Suprapubic skin (tissue), 4 donors: ENCODE measurements around the gene EML1. TPM values are rescaled to one million over a fixed set of nuclear protein-coding genes. Genes with fewer than 3 reads are reported as not detected.

Experiments used
- DNase-seq, 2 donors: peaks; one replicate each; pipeline ENCODE4 v3.0.0-alpha.2; 2019; ENCODE audit warnings: low spot score in 2 of 2
- H3K27ac ChIP-seq: fragments of 200-600 bp; sonication (generic); one replicate; pipeline ENCODE4 v1.5.1; 2019
- H3K27me3 ChIP-seq: fragments of 200-600 bp; sonication (generic); one replicate; pipeline ENCODE4 v1.5.1; 2019
- H3K36me3 ChIP-seq: fragments of 200-600 bp; sonication (generic); one replicate; pipeline ENCODE4 v1.5.1; 2019
- H3K4me1 ChIP-seq: fragments of 200-600 bp; sonication (generic); one replicate; pipeline ENCODE4 v1.5.1; 2019
- H3K4me3 ChIP-seq: fragments of 200-600 bp; sonication (generic); one replicate; pipeline ENCODE4 v1.5.1; 2019; ENCODE audit warnings: mild to moderate bottlenecking
- H3K9me3 ChIP-seq: fragments of 200-600 bp; sonication (generic); one replicate; pipeline ENCODE4 v1.5.1; 2019
- EP300 ChIP-seq: sonication (generic); formaldehyde crosslinking; IDR thresholded peaks from one replicate; pipeline ENCODE4 v1.6.1; 2017; ENCODE audit warnings: antibody characterized with exemption
- POLR2A ChIP-seq, 2 donors: fragments of 450-650 bp; IDR thresholded peaks; one replicate each; pipeline ENCODE4 v1.6.1; 2017; ENCODE audit warnings: antibody characterized with exemption in 2 of 2, mild to moderate bottlenecking in 2 of 2, moderate library complexity in 2 of 2
- POLR2AphosphoS5 ChIP-seq, 3 donors: sonication (generic); formaldehyde crosslinking; IDR thresholded peaks; one replicate each; pipeline ENCODE4 v1.6.1; 2017; ENCODE audit warnings: antibody characterized with exemption in 3 of 3
- WGBS: methylation state at CpG from one replicate; pipeline ENCODE4 v1.1.5; 2018; 5-methylcytosine and 5-hydroxymethylcytosine counted together
- total RNA-seq, 4 donors: library from RNA; depleted of rRNA; stranded (reverse); fragments of >200 nt; gene quantifications; one replicate each; pipeline ENCODE4 v1.1.0, GENCODE V29; 2016
- TF ChIP-seq, protein P1 (sequence below), 2 donors: fragments of 200-600 bp in 1 of 2; fragments of 450-650 bp in 1 of 2; sonication (generic) in 1 of 2; IDR thresholded peaks; one replicate each; pipeline ENCODE4 v1.5.1; 2016 to 2019; ENCODE audit warnings: antibody characterized with exemption in 2 of 2, mild to moderate bottlenecking in 1 of 2, moderate library complexity in 1 of 2

The EML1 gene
- total RNA-seq, 4 donors from 2014 or later = 9.6 to 17.6 (median 15.4) TPM

DNA sequence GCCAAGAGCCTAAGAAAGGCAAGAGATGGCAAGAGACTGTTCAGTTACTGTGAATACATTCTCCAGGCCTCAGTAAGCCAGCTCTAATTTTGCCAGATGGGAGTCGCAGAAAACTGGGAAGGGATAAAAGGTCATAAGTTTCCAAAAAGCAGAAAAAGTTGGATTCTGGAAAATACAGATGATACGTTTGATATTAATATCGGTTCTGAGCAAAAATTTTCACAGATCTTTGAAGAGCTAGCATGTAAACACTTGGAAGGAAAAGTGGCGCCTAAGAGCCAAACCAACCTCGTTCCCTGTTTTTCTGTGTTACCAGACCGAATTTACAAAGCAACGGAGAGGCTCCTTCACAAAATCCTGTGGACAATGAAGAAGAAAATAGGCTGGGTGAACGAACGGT lies 7.8 kb upstream of the EML1 start:
- DNase-seq = no peak
- H3K36me3 ChIP-seq = no peaks in the 10 kb centered on the region
- TF ChIP-seq, protein P1, sequence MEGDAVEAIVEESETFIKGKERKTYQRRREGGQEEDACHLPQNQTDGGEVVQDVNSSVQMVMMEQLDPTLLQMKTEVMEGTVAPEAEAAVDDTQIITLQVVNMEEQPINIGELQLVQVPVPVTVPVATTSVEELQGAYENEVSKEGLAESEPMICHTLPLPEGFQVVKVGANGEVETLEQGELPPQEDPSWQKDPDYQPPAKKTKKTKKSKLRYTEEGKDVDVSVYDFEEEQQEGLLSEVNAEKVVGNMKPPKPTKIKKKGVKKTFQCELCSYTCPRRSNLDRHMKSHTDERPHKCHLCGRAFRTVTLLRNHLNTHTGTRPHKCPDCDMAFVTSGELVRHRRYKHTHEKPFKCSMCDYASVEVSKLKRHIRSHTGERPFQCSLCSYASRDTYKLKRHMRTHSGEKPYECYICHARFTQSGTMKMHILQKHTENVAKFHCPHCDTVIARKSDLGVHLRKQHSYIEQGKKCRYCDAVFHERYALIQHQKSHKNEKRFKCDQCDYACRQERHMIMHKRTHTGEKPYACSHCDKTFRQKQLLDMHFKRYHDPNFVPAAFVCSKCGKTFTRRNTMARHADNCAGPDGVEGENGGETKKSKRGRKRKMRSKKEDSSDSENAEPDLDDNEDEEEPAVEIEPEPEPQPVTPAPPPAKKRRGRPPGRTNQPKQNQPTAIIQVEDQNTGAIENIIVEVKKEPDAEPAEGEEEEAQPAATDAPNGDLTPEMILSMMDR (IDR thresholded peaks at IDR 0.05) = no peak
- no peak for TF ChIP-seq POLR2A (IDR thresholded peaks at IDR 0.05)
- no peak for TF ChIP-seq POLR2AphosphoS5 (IDR thresholded peaks at IDR 0.05)
- TF ChIP-seq EP300 = no peak
- no peaks in the 10 kb centered on the region for H3K9me3 ChIP-seq
- H3K27me3 ChIP-seq = no peaks in the 10 kb centered on the region
- no peaks in the 10 kb centered on the region for H3K4me1 ChIP-seq
- WGBS = 73% methylated on average over 9 of the region's 9 CpGs
- H3K4me3 ChIP-seq = no peak overlapping the region
- H3K27ac ChIP-seq = no peak overlapping the region

DNA sequence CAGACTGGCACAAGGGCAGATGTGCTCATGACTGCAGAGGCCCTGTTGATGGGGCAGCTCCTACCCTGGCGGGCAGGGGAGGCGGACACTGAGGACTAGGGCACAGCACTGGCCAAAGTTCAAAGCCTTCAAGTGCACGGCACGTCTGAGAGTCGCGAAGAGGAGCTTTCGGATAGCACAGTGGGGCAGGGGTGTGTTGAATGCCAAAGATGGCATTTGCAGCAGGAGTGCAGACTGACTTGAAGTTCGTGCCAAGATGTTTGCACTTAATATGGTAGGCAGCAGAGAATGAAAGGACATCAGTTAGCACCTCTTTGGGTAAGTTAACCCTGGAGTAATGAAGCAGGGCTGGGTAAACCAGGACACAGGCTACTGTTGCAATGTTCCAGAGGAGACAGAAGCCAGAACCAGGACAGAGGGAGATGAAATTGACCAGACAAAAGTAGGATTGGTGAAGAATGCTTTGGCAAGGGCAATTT lies 6.7 kb upstream of the EML1 start:
- Histone ChIP-seq H3K4me1 (peaks cover 9% of the 10 kb centered on the region), H3K9me3 (no peaks in the 10 kb centered on the region), H3K27me3 (no peaks in the 10 kb centered on the region), H3K4me3 (no peak overlapping the region), H3K36me3 (no peaks in the 10 kb centered on the region), H3K27ac (no peak overlapping the region)
- DNase-seq = peak in 1 of 2 donors; percentile 63
- WGBS = 87% methylated on average over 8 of the region's 8 CpGs
- TF ChIP-seq, protein P1 (IDR thresholded peaks at IDR 0.05) = no peak
- no peak for TF ChIP-seq POLR2A (IDR thresholded peaks at IDR 0.05)

DNA sequence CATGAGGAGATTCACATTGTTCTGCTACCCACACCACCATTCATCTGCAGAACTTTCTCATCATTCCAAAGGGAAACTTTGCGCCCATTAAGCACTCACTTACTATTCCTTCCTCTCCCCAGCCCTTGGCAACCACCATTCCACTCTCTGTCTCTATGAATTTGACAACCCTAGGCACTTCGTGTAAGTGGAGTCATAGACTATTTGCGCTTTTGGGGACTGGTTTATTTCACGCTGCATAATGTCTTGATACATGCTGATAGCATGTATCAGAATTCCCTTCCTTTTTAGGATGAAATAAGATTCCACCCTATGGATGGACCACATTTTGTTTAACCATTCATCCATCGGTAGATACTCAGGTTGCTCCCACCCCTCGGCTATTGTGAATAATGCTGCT lies 4.5 kb upstream of the EML1 start:
- 90% methylated on average over 6 of the region's 6 CpGs for WGBS
- no peak overlapping the region for H3K4me3 ChIP-seq
- no peak for TF ChIP-seq POLR2AphosphoS5 (IDR thresholded peaks at IDR 0.05)
- TF ChIP-seq POLR2A (IDR thresholded peaks at IDR 0.05) = no peak
- TF ChIP-seq EP300 = no peak
- TF ChIP-seq, protein P1 (IDR thresholded peaks at IDR 0.05) = no peak
- DNase-seq = no peak
- H3K36me3 ChIP-seq = no peaks in the 10 kb centered on the region
- no peak overlapping the region for H3K27ac ChIP-seq
- H3K27me3 ChIP-seq = no peaks in the 10 kb centered on the region
- H3K9me3 ChIP-seq = no peaks in the 10 kb centered on the region
- peaks cover 23% of the 10 kb centered on the region for H3K4me1 ChIP-seq

DNA sequence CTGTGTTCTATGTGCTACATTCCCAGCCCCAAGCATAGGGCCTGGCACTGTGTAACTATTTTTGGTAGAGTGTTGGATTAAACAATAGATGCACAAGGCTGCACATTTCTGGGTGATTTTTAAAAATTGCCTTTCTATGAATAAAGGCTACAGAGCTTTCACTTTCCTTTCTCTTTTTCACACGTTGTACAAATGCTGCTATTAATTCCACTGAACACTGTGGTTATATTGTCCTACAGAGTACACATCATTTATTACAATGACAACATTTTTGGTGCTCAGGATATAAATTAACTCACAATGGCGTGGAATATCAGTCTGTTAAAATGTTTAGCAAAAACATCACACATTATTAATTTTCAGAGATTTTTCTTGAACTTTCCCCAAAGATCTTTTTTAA lies 3.6 kb upstream of the EML1 start:
- Histone ChIP-seq H3K36me3 (no peaks in the 10 kb centered on the region), H3K27ac (no peak overlapping the region), H3K27me3 (no peaks in the 10 kb centered on the region), H3K9me3 (no peaks in the 10 kb centered on the region), H3K4me1 (peaks cover 32% of the 10 kb centered on the region), H3K4me3 (no peak overlapping the region)
- TF ChIP-seq, protein P1 (IDR thresholded peaks at IDR 0.05) = no peak
- TF ChIP-seq POLR2AphosphoS5 (IDR thresholded peaks at IDR 0.05) (no peak), EP300 (no peak)
- DNase-seq = no peak
- 31% methylated on average over 2 of the region's 2 CpGs for WGBS

DNA sequence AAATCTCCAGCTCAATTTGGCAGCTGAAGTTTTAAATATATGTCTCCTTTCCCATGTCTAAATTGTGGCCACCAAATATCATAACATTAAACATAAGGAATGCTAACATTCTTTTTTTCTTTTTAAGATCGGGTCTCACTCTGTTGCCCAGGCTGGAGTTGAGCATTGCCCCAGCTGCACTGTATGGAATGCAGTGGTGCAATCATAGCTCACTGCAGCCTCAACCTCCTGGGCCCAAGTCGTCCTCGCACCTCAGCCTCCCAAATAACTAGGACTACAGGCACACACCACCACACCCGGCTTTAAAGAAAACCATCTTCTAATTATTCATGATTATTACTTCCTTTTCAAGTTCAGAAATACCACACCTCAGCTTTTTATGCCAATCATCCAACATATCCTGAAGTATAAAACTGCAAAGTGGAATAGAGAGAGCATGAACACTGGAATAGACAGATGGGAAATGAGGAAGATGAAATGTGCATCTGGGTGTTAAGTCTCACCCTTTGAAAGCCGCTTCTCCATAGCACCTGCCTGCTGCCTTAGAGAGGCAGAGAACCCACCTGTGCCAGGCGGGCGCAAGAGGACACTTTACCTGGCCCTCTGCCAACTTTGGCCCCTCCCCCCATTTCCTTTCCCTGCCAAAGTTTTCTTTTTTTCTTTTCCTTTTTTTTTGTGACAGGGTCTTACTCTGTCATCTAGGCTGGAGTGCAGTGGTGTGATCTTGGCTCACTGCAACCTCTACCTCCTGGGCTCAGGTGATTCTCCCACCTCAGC lies 2.8 kb upstream of the EML1 start:
- peak in 1 of 2 donors; percentile 37 for DNase-seq

More for the DNA sequence above, 2.8 kb upstream of the EML1 start:
- TF ChIP-seq POLR2A (IDR thresholded peaks at IDR 0.05) (no peak), POLR2AphosphoS5 (IDR thresholded peaks at IDR 0.05) (no peak), EP300 (no peak)
- TF ChIP-seq, protein P1 (IDR thresholded peaks at IDR 0.05) = no peak
- H3K4me1 ChIP-seq = peaks cover 33% of the 10 kb centered on the region
- H3K27ac ChIP-seq = no peak overlapping the region
- no peaks in the 10 kb centered on the region for H3K27me3 ChIP-seq
- no peaks in the 10 kb centered on the region for H3K36me3 ChIP-seq
- no peak overlapping the region for H3K4me3 ChIP-seq
- 88% methylated on average over 7 of the region's 7 CpGs for WGBS
- H3K9me3 ChIP-seq = no peaks in the 10 kb centered on the region
